Peyer's patch (tissue), 4 donors: ENCODE data around the gene YBX2. TPM values are rescaled to one million over a fixed set of nuclear protein-coding genes. Genes with fewer than 3 reads are reported as not detected.

ENCODE experiments used
- DNase-seq, 3 donors: peaks; one replicate each; pipeline ENCODE4 v3.0.0-alpha.2; 2017 to 2019
- H3K27ac ChIP-seq, 4 donors: fragments of 200-600 bp; sonication (generic); one replicate each; pipeline ENCODE4 v1.5.1; 2016 to 2019
- H3K27me3 ChIP-seq, 2 donors: fragments of 200-600 bp; sonication (generic); one replicate each; pipeline ENCODE4 v1.5.1; 2019
- H3K36me3 ChIP-seq, 3 donors: fragments of 200-600 bp; sonication (generic); one replicate each; pipeline ENCODE4 v1.5.1; 2016 to 2019
- H3K4me1 ChIP-seq, 4 donors: fragments of 200-600 bp; sonication (generic); one replicate each; pipeline ENCODE4 v1.5.1; 2016 to 2019
- H3K4me3 ChIP-seq, 4 donors: fragments of 200-600 bp; sonication (generic); 1 replicate in 3 of 4; 2 replicates in 1 of 4; pipeline ENCODE4 v1.5.1; 2016 to 2019; ENCODE audit warnings: mild to moderate bottlenecking in 1 of 4
- H3K9me3 ChIP-seq, 4 donors: fragments of 200-600 bp; sonication (generic); one replicate each; pipeline ENCODE4 v1.5.1; 2016 to 2019; ENCODE audit warnings: mild to moderate bottlenecking in 1 of 4
- CTCF ChIP-seq, 6 experiments: fragments of 450-650 bp in 4 of 6; fragments of 200-600 bp in 2 of 6; sonication (generic) in 1 of 6; IDR thresholded peaks; one replicate each; pipeline ENCODE4 v1.5.1; 2017 to 2019; ENCODE audit warnings: antibody characterized with exemption in 6 of 6, mild to moderate bottlenecking in 3 of 6, moderate library complexity in 1 of 6
- POLR2A ChIP-seq, 2 donors: fragments of 450-650 bp; IDR thresholded peaks; one replicate each; pipeline ENCODE4 v1.5.1; 2017; ENCODE audit warnings: antibody characterized with exemption in 2 of 2, mild to moderate bottlenecking in 2 of 2, moderate library complexity in 2 of 2
- small RNA-seq, 2 donors: library from RNA; depleted of rRNA; stranded (forward); fragments of <200 nt; gene quantifications; one replicate each; pipeline ENCODE3, GENCODE V24; 2016
- total RNA-seq, 4 donors: library from RNA; depleted of rRNA; stranded (reverse); fragments of >200 nt; gene quantifications; one replicate each; pipeline ENCODE4 v1.1.0, GENCODE V29; 2016

Gene YBX2
- total RNA-seq, 4 donors from 2014 or later, result 20.7 to 70.0 (median 24.6) TPM

- Histone ChIP-seq H3K36me3 (peaks cover 0 to 47% (median 0%) of the 10 kb centered on the region in 3 donors), H3K4me3 (peak overlapping the region; percentile 81 to 95 (median 88)), H3K9me3 (no peaks in the 10 kb centered on the region), H3K4me1 (peaks cover 0 to 36% (median 13%) of the 10 kb centered on the region in 4 donors), H3K27me3 (no peaks in the 10 kb centered on the region), H3K27ac (peak overlapping the region; percentile 98 to 99 (median 98))
- no peak for DNase-seq
- TF ChIP-seq POLR2A (IDR thresholded peaks at IDR 0.05), result no peak
- no peak for TF ChIP-seq CTCF (IDR thresholded peaks at IDR 0.05)
These were observed 53.2 kb downstream of the YBX2 start for GRCh38 chr17:7241090-7241733.

- H3K4me3 ChIP-seq, result peak overlapping the region in 2 of 4 donors; percentile 84 to 91
- peaks cover 0 to 40% (median 13%) of the 10 kb centered on the region in 4 donors for H3K4me1 ChIP-seq
These were observed 54.1 kb downstream of the YBX2 start for GRCh38 chr17:7240375-7240774.

GRCh38 chr17:7239091-7240027 is 55.1 kb downstream of the YBX2 start, which contains the start of gene PHF23:
Gene PHF23 (minus strand): TSS chr17:7239457. CDS start chr17:7239279, 178 bp downstream.
- Histone ChIP-seq H3K4me3 (peak within 1 kb of the TSS; percentile 94 to 98 (median 95)), H3K4me1 (peaks cover 0 to 49% (median 16%) of the 10 kb centered on the region in 4 donors), H3K36me3 (peaks cover 0 to 40% (median 0%) of the 10 kb centered on the region in 3 donors), H3K27ac (peak within 1 kb of the TSS; percentile 95 to 99 (median 98)), H3K9me3 (no peaks in the 10 kb centered on the region), H3K27me3 (no peaks in the 10 kb centered on the region)
- peak; percentile 99 for DNase-seq
- peak in 4 of 6 experiments; percentile 14 to 45 (median 40) for TF ChIP-seq CTCF (IDR thresholded peaks at IDR 0.05)
- TF ChIP-seq POLR2A (IDR thresholded peaks at IDR 0.05), result peak; percentile 40 to 78

More at GRCh38 chr17:7240375-7240774, 54.1 kb downstream of the YBX2 start:
- DNase-seq, result no peak
- no peaks in the 10 kb centered on the region for H3K9me3 ChIP-seq
- peak overlapping the region in 3 of 4 donors; percentile 98 to 99 (median 99) for H3K27ac ChIP-seq
- TF ChIP-seq POLR2A (IDR thresholded peaks at IDR 0.05), result no peak
- TF ChIP-seq CTCF (IDR thresholded peaks at IDR 0.05), result no peak
- H3K36me3 ChIP-seq, result peaks cover 0 to 47% (median 0%) of the 10 kb centered on the region in 3 donors
- H3K27me3 ChIP-seq, result no peaks in the 10 kb centered on the region

GRCh38 chr17:7238420-7239090 is 55.9 kb downstream of the YBX2 start:
- Histone ChIP-seq H3K36me3 (peaks cover 0 to 34% (median 0%) of the 10 kb centered on the region in 3 donors), H3K27me3 (no peaks in the 10 kb centered on the region), H3K9me3 (no peaks in the 10 kb centered on the region), H3K4me1 (peaks cover 0 to 45% (median 17%) of the 10 kb centered on the region in 4 donors), H3K27ac (peak overlapping the region; percentile 92 to 99 (median 96)), H3K4me3 (peak overlapping the region; percentile 94 to 98 (median 95))
- DNase-seq, result peak; percentile 49 to 65 (median 62)
- TF ChIP-seq CTCF (IDR thresholded peaks at IDR 0.05) (no peak), POLR2A (IDR thresholded peaks at IDR 0.05) (no peak)

Small RNAs within 50 kb of the gene (small RNA-seq; reads per million reads assigned to genes)
- gene AC026954.2 (0 reads per million in 2 donors), gene RF00019 (0 reads per million in 2 donors)

Other genes starting within 250 kb of the YBX2 start
- gene CLEC10A, start 214.4 kb downstream of the YBX2 start, total RNA-seq, result 1 to 10 TPM; 1.8 to 9.9 (median 5.6) TPM
- not detected for gene ASGR2, start 179.8 kb downstream of the YBX2 start, total RNA-seq
- gene ASGR1, start 115.3 kb downstream of the YBX2 start, total RNA-seq, result 1 to 10 TPM in 1 of 4 donors, under 1 TPM in 2, not detected in 1; 0.88 to 2.5 (median 0.94) TPM
- 10 to 100 TPM in 2 of 4 donors, 1 to 10 TPM in 2; 2.6 to 15.7 (median 9.4) TPM for gene DLG4, start 74.8 kb downstream of the YBX2 start, total RNA-seq
- 1,000 to 10,000 TPM; 1,292 to 4,167 (median 1,553) TPM for gene ACADVL, start 74.7 kb downstream of the YBX2 start, total RNA-seq
- 10 to 100 TPM; 42.1 to 61.9 (median 50.1) TPM for gene DVL2, start 60.1 kb downstream of the YBX2 start, total RNA-seq
- gene PHF23, start 55.2 kb downstream of the YBX2 start, total RNA-seq, result 10 to 100 TPM; 22.2 to 38.8 (median 35.1) TPM
- gene GABARAP, start 52.2 kb downstream of the YBX2 start, total RNA-seq, result 100 to 1,000 TPM; 288 to 521 (median 367) TPM
- gene CTDNEP1, start 42.9 kb downstream of the YBX2 start, total RNA-seq, result 10 to 100 TPM; 55.3 to 86.9 (median 76.4) TPM
- 10 to 100 TPM; 15.1 to 75.1 (median 29.0) TPM for gene ELP5, start 42.4 kb downstream of the YBX2 start, total RNA-seq
- 1,000 to 10,000 TPM in 1 of 4 donors, 100 to 1,000 TPM in 2, 10 to 100 TPM in 1; 80.0 to 1,052 (median 864) TPM for gene CLDN7, start 32.2 kb downstream of the YBX2 start, total RNA-seq
- 1 to 10 TPM in 3 of 4 donors, not detected in 1; 1.1 to 7.6 (median 4.8) TPM for gene SLC2A4, start 12.9 kb downstream of the YBX2 start, total RNA-seq
- gene EIF5A, start 13.0 kb upstream of the YBX2 start, total RNA-seq, result 100 to 1,000 TPM in 3 of 4 donors, 10 to 100 TPM in 1; 94.4 to 128 (median 120) TPM
- gene GPS2, start 20.7 kb upstream of the YBX2 start, total RNA-seq, result 100 to 1,000 TPM in 1 of 4 donors, 10 to 100 TPM in 3; 93.2 to 148 (median 94.2) TPM
- gene NEURL4, start 34.7 kb upstream of the YBX2 start, total RNA-seq, result 10 to 100 TPM; 23.3 to 69.0 (median 53.9) TPM
- 100 to 1,000 TPM in 1 of 4 donors, 10 to 100 TPM in 3; 15.6 to 696 (median 24.0) TPM for gene ACAP1, start 41.9 kb upstream of the YBX2 start, total RNA-seq
- gene KCTD11, start 57.5 kb upstream of the YBX2 start, total RNA-seq, result 1 to 10 TPM; 2.5 to 8.9 (median 7.1) TPM
- not detected for gene TMEM95, start 60.5 kb upstream of the YBX2 start, total RNA-seq
- 10 to 100 TPM; 19.8 to 54.4 (median 44.4) TPM for gene TNK1, start 86.5 kb upstream of the YBX2 start, total RNA-seq
- gene PLSCR3, start 99.9 kb upstream of the YBX2 start, total RNA-seq, result 10 to 100 TPM; 10.7 to 38.8 (median 21.9) TPM
- gene TMEM256, start 109.5 kb upstream of the YBX2 start, total RNA-seq, result 100 to 1,000 TPM in 2 of 4 donors, 10 to 100 TPM in 2; 37.1 to 334 (median 126) TPM
- 1 to 10 TPM in 3 of 4 donors, under 1 TPM in 1; 0.88 to 9.9 (median 5.8) TPM for gene NLGN2, start 113.2 kb upstream of the YBX2 start, total RNA-seq
- not detected for gene SPEM1, start 125.7 kb upstream of the YBX2 start, total RNA-seq
- not detected for gene SPEM2, start 131.0 kb upstream of the YBX2 start, total RNA-seq
- not detected for gene SPEM3, start 134.2 kb upstream of the YBX2 start, total RNA-seq
- 10 to 100 TPM in 3 of 4 donors, 1 to 10 TPM in 1; 4.1 to 21.7 (median 17.0) TPM for gene TMEM102, start 140.8 kb upstream of the YBX2 start, total RNA-seq
- 1 to 10 TPM in 1 of 4 donors, not detected in 3; 1.0 TPM for gene FGF11, start 144.9 kb upstream of the YBX2 start, total RNA-seq
- gene CHRNB1, start 150.4 kb upstream of the YBX2 start, total RNA-seq, result 1 to 10 TPM; 4.0 to 9.1 (median 5.8) TPM
- 10 to 100 TPM; 15.1 to 27.3 (median 24.5) TPM for gene ZBTB4, start 185.0 kb upstream of the YBX2 start, total RNA-seq
- gene SLC35G6, start 186.8 kb upstream of the YBX2 start, total RNA-seq, result not detected
- gene POLR2A, start 189.7 kb upstream of the YBX2 start, total RNA-seq, result 100 to 1,000 TPM in 3 of 4 donors, 10 to 100 TPM in 1; 94.6 to 204 (median 157) TPM